ENCODE data around the gene AVPR2.

- TF ChIP-seq CTCF (IDR thresholded peaks at IDR 0.05; ENCODE audit: low read length) (no peak), EZH2 (optimal IDR thresholded peaks at IDR 0.05; ENCODE audit: low read depth, low read length) (no peak)
Observed at GRCh38 chrX:153857348-153857903, 47.0 kb upstream of the AVPR2 start.
